ENCODE measurements around the gene GRAMD2B. TPM values are rescaled to one million over a fixed set of nuclear protein-coding genes. Genes with fewer than 3 reads are reported as not detected.
"Not testable (repeated sequence)": the region's sequence is repeated elsewhere in the genome, so short reads cannot be mapped to it uniquely, and the experiment has no call there.

Gene GRAMD2B
- total and polyA plus RNA-seq, 4 experiments from 2014 or later: 4.0 to 6.1 (median 5.1) TPM

DNA sequence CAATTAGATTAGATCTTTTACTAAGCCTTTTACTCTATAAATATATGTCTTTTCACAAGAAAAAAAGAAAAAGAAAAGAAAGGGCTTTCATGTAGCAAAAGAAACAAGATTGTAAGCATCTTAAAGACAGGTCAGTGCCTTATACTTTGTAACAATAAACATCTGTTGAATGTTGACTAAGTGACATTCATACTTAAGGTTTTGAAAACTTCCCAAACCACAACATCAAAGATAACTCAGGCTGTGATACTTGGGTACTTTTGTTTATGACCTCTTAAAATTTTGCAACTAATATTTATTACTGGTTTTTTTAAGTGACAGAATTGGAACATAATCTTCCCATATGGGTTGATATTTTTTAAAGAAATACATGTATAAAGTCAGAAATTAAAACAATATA is 7.4 kb downstream of the GRAMD2B start:
- CTCF ChIA-PET (ENCODE audit: partially characterized antibody): no interaction called here
- Mint-ChIP-seq H3K4me1 (peaks cover 5 to 9% (median 8%) of the 10 kb centered on the region in 4 donors), H3K36me3 (peaks cover 0 to 27% of the 10 kb centered on the region in 2 donors), H3K9me3 (no peaks in the 10 kb centered on the region), H3K27ac (no peak overlapping the region), H3K4me3 (no peak overlapping the region), H3K27me3 (no peaks in the 10 kb centered on the region)
- Histone ChIP-seq H3K4me3 (ENCODE audit: low read length in 2 of 2) (no peak overlapping the region), H3K9me3 (ENCODE audit: control insufficient read depth in 1 of 2, low read length in 2 of 2) (no peaks in the 10 kb centered on the region), H3K4me1 (ENCODE audit: insufficient read depth, low read length) (no peaks in the 10 kb centered on the region), H3K36me3 (ENCODE audit: insufficient read depth, low read length) (no peaks in the 10 kb centered on the region), H3K27me3 (ENCODE audit: insufficient read depth, low read length) (no peaks in the 10 kb centered on the region), H3K27ac (ENCODE audit: low read depth, low read length) (no peak overlapping the region)
- intact Hi-C loops (cut with micrococcal nuclease): no loop called here
- DNase-seq: no peak
- POLR2A ChIA-PET (ENCODE audit: partially characterized antibody): no interaction called here

DNA sequence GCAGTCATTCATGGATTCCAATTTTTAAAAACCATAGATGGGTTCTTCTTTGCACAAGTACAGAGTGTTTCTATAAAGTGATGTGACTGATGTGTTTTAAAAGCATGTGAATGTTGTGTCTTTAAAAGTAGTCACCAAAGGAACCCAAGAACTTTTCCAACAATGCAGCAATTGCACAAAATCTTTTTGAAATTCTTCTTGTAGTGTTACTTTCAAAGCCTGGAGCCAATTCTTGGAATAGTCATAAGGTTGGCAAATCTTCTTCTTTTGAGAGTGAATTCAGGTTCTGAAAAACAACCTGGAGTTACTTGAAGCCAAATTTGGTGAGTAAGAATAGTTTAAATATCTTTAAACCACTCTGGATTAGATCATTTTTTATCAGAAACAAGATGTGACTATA is 10.5 kb downstream of the GRAMD2B start:
- Histone ChIP-seq H3K9me3 (ENCODE audit: control insufficient read depth in 1 of 2, low read length in 2 of 2) (no peaks in the 10 kb centered on the region), H3K4me3 (ENCODE audit: low read length in 2 of 2) (no peak overlapping the region), H3K36me3 (ENCODE audit: insufficient read depth, low read length) (no peaks in the 10 kb centered on the region), H3K27ac (ENCODE audit: low read depth, low read length) (no peak overlapping the region), H3K27me3 (ENCODE audit: insufficient read depth, low read length) (no peaks in the 10 kb centered on the region), H3K4me1 (ENCODE audit: insufficient read depth, low read length) (no peaks in the 10 kb centered on the region)
- Mint-ChIP-seq H3K27me3 (no peaks in the 10 kb centered on the region), H3K4me3 (no peak overlapping the region), H3K9me3 (no peaks in the 10 kb centered on the region), H3K4me1 (peaks cover 4 to 7% (median 5%) of the 10 kb centered on the region in 4 donors), H3K36me3 (peaks cover 12 to 39% of the 10 kb centered on the region in 2 donors), H3K27ac (no peak overlapping the region)
- CTCF ChIA-PET (ENCODE audit: partially characterized antibody): interaction anchor here (2.1 kb wide), 1 partner anchor 66 kb away, joined by 7 read pairs; no protein-coding TSS in a partner anchor
- POLR2A ChIA-PET (ENCODE audit: partially characterized antibody): interaction anchor here (0.6 kb wide), 1 partner anchor 242 kb away, joined by 3 read pairs; no protein-coding TSS in a partner anchor
- DNase-seq: no peak
- intact Hi-C loops (cut with micrococcal nuclease): no loop called here

DNA sequence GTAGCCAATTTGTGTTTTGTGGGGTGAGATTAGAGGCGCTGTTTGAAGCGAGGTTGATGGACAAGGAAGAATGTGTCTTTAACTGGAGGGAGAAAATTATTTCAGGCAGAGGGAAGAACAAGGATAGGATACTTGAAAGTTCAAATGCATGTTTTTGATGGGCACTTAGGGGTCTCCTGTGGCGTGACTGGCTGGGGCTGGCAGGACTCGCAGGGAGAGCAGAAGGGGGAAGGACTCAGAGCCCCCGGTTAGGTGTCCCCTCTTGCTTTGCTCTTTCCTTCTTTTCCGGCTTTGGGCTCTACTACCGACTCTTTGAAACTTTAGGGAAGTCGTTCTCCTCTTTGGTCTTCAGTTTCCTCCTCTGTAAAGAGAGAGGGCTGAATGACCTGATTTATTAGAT is 12.1 kb downstream of the GRAMD2B start:
- ChIA-PET POLR2A (ENCODE audit: partially characterized antibody) (no interaction called here), CTCF (ENCODE audit: partially characterized antibody) (no interaction called here)
- no peak overlapping the region for H3K27ac Mint-ChIP-seq
- no peaks in the 10 kb centered on the region for H3K27me3 Mint-ChIP-seq
- peaks cover 4 to 7% (median 5%) of the 10 kb centered on the region in 4 donors for H3K4me1 Mint-ChIP-seq
- Histone ChIP-seq H3K27ac (ENCODE audit: low read depth, low read length) (no peak overlapping the region), H3K4me3 (ENCODE audit: low read length in 2 of 2) (no peak overlapping the region), H3K36me3 (ENCODE audit: insufficient read depth, low read length) (no peaks in the 10 kb centered on the region), H3K27me3 (ENCODE audit: insufficient read depth, low read length) (no peaks in the 10 kb centered on the region), H3K9me3 (ENCODE audit: control insufficient read depth in 1 of 2, low read length in 2 of 2) (no peaks in the 10 kb centered on the region), H3K4me1 (ENCODE audit: insufficient read depth, low read length) (no peaks in the 10 kb centered on the region)
- no peak overlapping the region for H3K4me3 Mint-ChIP-seq
- DNase-seq: no peak
- H3K36me3 Mint-ChIP-seq: peaks cover 12 to 39% of the 10 kb centered on the region in 2 donors
- no peaks in the 10 kb centered on the region for H3K9me3 Mint-ChIP-seq
- intact Hi-C loops (cut with micrococcal nuclease): no loop called here

DNA sequence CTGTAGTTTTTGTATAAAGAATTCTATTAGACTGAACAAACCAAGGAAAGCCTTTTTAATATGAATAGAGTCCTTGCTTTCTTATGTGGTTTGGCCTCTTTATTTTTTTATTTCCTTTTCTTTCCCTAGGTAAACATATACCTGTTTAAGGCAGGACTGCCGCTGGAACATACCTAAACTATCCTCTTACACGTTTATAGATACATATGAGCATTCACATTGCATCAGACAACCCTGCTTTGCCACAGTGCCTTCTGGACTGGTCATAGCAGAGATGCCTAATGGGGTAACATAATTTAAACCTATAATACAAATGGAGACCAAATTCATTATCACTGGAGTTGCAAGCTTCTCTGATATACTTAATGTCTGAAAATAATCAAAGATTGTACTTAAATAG is 12.5 kb downstream of the GRAMD2B start:
- peaks cover 4 to 7% (median 5%) of the 10 kb centered on the region in 4 donors for H3K4me1 Mint-ChIP-seq
- intact Hi-C loops (cut with micrococcal nuclease): no loop called here
- no peak overlapping the region for H3K27ac Mint-ChIP-seq
- H3K27ac ChIP-seq (ENCODE audit: low read depth, low read length): no peak overlapping the region
- no peaks in the 10 kb centered on the region for H3K27me3 Mint-ChIP-seq
- no peaks in the 10 kb centered on the region for H3K36me3 ChIP-seq (ENCODE audit: insufficient read depth, low read length)
- DNase-seq: no peak
- no peak overlapping the region for H3K4me3 Mint-ChIP-seq
- H3K9me3 Mint-ChIP-seq: no peaks in the 10 kb centered on the region
- ChIA-PET CTCF (ENCODE audit: partially characterized antibody) (no interaction called here), POLR2A (ENCODE audit: partially characterized antibody) (no interaction called here)
- no peak overlapping the region for H3K4me3 ChIP-seq (ENCODE audit: low read length in 2 of 2)
- peaks cover 14 to 40% of the 10 kb centered on the region in 2 donors for H3K36me3 Mint-ChIP-seq
- no peaks in the 10 kb centered on the region for H3K9me3 ChIP-seq (ENCODE audit: control insufficient read depth in 1 of 2, low read length in 2 of 2)
- H3K27me3 ChIP-seq (ENCODE audit: insufficient read depth, low read length): no peaks in the 10 kb centered on the region
- no peaks in the 10 kb centered on the region for H3K4me1 ChIP-seq (ENCODE audit: insufficient read depth, low read length)

DNA sequence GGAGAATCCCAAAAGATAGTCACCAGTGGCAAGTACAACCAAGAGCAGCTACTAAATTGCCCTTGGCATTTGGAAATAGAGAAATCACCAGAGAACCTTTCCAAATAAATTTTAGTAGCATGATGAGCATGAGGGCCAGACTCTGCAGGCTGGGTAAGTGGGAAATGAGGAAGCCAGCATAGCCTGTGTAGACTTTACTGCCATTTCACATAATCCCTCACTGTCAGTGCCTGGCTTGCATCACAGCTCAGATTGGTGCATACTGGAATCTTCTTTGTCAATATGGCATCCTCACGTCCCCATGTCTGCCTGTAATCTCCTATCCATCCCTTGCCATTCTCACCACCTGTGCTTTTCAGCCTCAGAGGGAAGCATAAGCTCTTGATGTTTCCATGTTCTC is 14.5 kb downstream of the GRAMD2B start:
- POLR2A ChIA-PET (ENCODE audit: partially characterized antibody): no interaction called here
- Histone ChIP-seq H3K9me3 (ENCODE audit: control insufficient read depth in 1 of 2, low read length in 2 of 2) (no peaks in the 10 kb centered on the region), H3K36me3 (ENCODE audit: insufficient read depth, low read length) (no peaks in the 10 kb centered on the region), H3K27me3 (ENCODE audit: insufficient read depth, low read length) (no peaks in the 10 kb centered on the region), H3K4me1 (ENCODE audit: insufficient read depth, low read length) (no peaks in the 10 kb centered on the region), H3K4me3 (ENCODE audit: low read length in 2 of 2) (no peak overlapping the region), H3K27ac (ENCODE audit: low read depth, low read length) (no peak overlapping the region)
- H3K4me1 Mint-ChIP-seq: peaks cover 3 to 6% (median 5%) of the 10 kb centered on the region in 4 donors
- no peak for DNase-seq
- no peaks in the 10 kb centered on the region for H3K9me3 Mint-ChIP-seq
- no peaks in the 10 kb centered on the region for H3K27me3 Mint-ChIP-seq
- H3K27ac Mint-ChIP-seq: peak overlapping the region in 1 of 7 donors; percentile 63
- H3K36me3 Mint-ChIP-seq: peaks cover 14 to 31% of the 10 kb centered on the region in 2 donors
- H3K4me3 Mint-ChIP-seq: no peak overlapping the region
- intact Hi-C loops (cut with micrococcal nuclease): no loop called here
- CTCF ChIA-PET (ENCODE audit: partially characterized antibody): interaction anchor here (0.6 to 1.1 kb wide), 3 partner anchors 11 to 157 kb away, joined by 3 read pairs; no protein-coding TSS in a partner anchor

DNA sequence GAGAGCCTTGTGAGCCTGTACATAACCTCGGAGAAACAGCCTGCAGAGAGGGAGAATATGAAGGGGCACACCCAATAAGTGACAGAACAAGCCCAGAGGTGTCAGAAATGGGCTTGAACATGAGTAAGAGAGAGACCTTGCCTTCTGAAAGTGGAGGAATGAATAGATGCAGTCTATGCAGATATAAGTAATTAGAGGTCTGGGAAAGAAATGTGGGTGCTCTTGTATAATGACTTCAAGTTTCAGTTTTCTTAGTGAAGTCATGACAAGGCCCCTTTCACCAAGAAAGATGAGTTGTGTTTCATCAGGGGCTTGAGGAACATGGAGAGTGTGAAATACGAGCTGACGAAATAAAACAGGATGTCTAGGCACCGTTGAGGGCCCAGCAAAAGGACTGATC is 15.1 kb downstream of the GRAMD2B start:
- Mint-ChIP-seq H3K4me3 (peak overlapping the region in 1 of 8 donors; percentile 4), H3K36me3 (peaks cover 14 to 31% of the 10 kb centered on the region in 2 donors), H3K27ac (peak overlapping the region in 3 of 7 donors; percentile 23 to 63 (median 24)), H3K9me3 (no peaks in the 10 kb centered on the region), H3K27me3 (no peaks in the 10 kb centered on the region), H3K4me1 (peaks cover 4 to 9% (median 8%) of the 10 kb centered on the region in 4 donors)
- POLR2A ChIA-PET (ENCODE audit: partially characterized antibody): no interaction called here
- no peaks in the 10 kb centered on the region for H3K27me3 ChIP-seq (ENCODE audit: insufficient read depth, low read length)
- CTCF ChIA-PET (ENCODE audit: partially characterized antibody): no interaction called here
- no peaks in the 10 kb centered on the region for H3K4me1 ChIP-seq (ENCODE audit: insufficient read depth, low read length)
- H3K9me3 ChIP-seq (ENCODE audit: control insufficient read depth in 1 of 2, low read length in 2 of 2): no peaks in the 10 kb centered on the region
- no peak for DNase-seq
- H3K36me3 ChIP-seq (ENCODE audit: insufficient read depth, low read length): no peaks in the 10 kb centered on the region
- H3K27ac ChIP-seq (ENCODE audit: low read depth, low read length): no peak overlapping the region
- intact Hi-C loops (cut with micrococcal nuclease): no loop called here
- H3K4me3 ChIP-seq (ENCODE audit: low read length in 2 of 2): no peak overlapping the region

DNA sequence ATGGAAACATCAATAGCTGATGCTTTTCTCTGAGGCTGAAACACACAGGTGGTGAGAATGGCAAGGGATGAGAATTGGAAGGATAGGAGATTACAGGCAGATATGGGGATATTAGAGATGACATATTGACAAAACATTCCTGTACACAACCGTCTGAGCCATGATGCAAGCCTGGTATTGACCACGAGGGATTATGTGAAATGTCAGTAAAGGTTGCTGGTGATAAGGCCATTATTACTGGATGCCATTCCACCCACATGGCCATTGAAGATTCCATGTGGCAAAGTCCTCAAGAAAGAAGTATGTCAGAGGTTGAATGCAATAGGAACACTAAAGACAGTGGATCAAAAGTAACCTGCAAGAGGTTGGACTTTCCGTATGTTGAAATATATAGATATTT is 15.7 kb downstream of the GRAMD2B start:
- no peaks in the 10 kb centered on the region for H3K36me3 ChIP-seq (ENCODE audit: insufficient read depth, low read length)
- intact Hi-C loops (cut with micrococcal nuclease): no loop called here
- no peak overlapping the region for H3K27ac ChIP-seq (ENCODE audit: low read depth, low read length)
- Mint-ChIP-seq H3K9me3 (no peaks in the 10 kb centered on the region), H3K27ac (peak overlapping the region in 1 of 7 donors; percentile 63), H3K4me1 (peaks cover 8 to 15% (median 12%) of the 10 kb centered on the region in 4 donors), H3K4me3 (no peak overlapping the region), H3K27me3 (no peaks in the 10 kb centered on the region), H3K36me3 (peaks cover 14 to 31% of the 10 kb centered on the region in 2 donors)
- no peak for DNase-seq
- ChIA-PET CTCF (ENCODE audit: partially characterized antibody) (no interaction called here), POLR2A (ENCODE audit: partially characterized antibody) (no interaction called here)
- no peaks in the 10 kb centered on the region for H3K4me1 ChIP-seq (ENCODE audit: insufficient read depth, low read length)
- H3K27me3 ChIP-seq (ENCODE audit: insufficient read depth, low read length): no peaks in the 10 kb centered on the region
- H3K9me3 ChIP-seq (ENCODE audit: control insufficient read depth in 1 of 2, low read length in 2 of 2): no peaks in the 10 kb centered on the region
- H3K4me3 ChIP-seq (ENCODE audit: low read length in 2 of 2): no peak overlapping the region

DNA sequence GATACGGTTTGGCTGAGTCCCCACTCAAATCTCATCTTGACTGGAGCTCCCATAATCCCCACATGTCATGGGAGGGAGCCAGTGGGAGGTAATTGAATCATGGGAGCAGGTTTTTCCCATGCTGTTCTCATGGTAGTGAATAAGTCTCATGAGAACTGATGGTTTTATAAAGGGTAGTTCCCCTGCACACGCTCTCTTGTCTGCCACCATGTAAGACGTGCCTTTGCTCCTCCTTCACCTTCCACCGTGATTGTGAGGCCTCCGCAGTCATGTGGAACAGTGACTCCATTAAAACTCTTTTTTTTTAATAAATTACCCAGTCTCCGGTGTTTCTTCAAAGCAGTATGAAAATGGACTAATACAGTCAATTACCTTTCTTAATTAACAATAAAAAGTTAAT is 16.5 kb downstream of the GRAMD2B start:
- CTCF ChIA-PET (ENCODE audit: partially characterized antibody); H3K27ac Mint-ChIP-seq; H3K4me1 ChIP-seq (ENCODE audit: insufficient read depth, low read length); H3K27me3 ChIP-seq (ENCODE audit: insufficient read depth, low read length); H3K4me3 ChIP-seq (ENCODE audit: low read length in 2 of 2); H3K36me3 ChIP-seq (ENCODE audit: insufficient read depth, low read length); H3K4me3 Mint-ChIP-seq; H3K27ac ChIP-seq (ENCODE audit: low read depth, low read length); intact Hi-C loops (cut with micrococcal nuclease); H3K27me3 Mint-ChIP-seq; H3K9me3 ChIP-seq (ENCODE audit: control insufficient read depth in 1 of 2, low read length in 2 of 2); H3K9me3 Mint-ChIP-seq; DNase-seq: not testable (repeated sequence)
- H3K36me3 Mint-ChIP-seq: peaks cover 14 to 31% of the 10 kb centered on the region in 2 donors
- peaks cover 10 to 24% (median 18%) of the 10 kb centered on the region in 4 donors for H3K4me1 Mint-ChIP-seq
- POLR2A ChIA-PET (ENCODE audit: partially characterized antibody): interaction anchor here (0.8 kb wide), 1 partner anchor 16 kb away, joined by 3 read pairs; no protein-coding TSS in a partner anchor
